ENCODE data around the gene SNX1.

The SNX1 gene

GRCh38 chr15:64146520-64146884, 50.7 kb downstream of the SNX1 start:
- DNase-seq (ENCODE audit: low read depth) = no peak

- no peak for DNase-seq (ENCODE audit: low read depth)
These were observed 51.3 kb downstream of the SNX1 start for GRCh38 chr15:64146885-64147681.

- DNase-seq (ENCODE audit: low read depth) = no peak
These were observed 52.4 kb downstream of the SNX1 start for GRCh38 chr15:64148168-64148567.

- no peak for DNase-seq (ENCODE audit: low read depth)
These were observed 52.8 kb downstream of the SNX1 start for GRCh38 chr15:64148581-64148980.

GRCh38 chr15:64149424-64149823, 53.6 kb downstream of the SNX1 start:
- no peak for DNase-seq (ENCODE audit: low read depth)

GRCh38 chr15:64149893-64150578, 54.3 kb downstream of the SNX1 start:
- no peak for DNase-seq (ENCODE audit: low read depth)

GRCh38 chr15:64151727-64152506, 56.1 kb downstream of the SNX1 start, which contains the start of gene SNX22:
SNX22 (plus strand) TSS chr15:64151731; CDS start chr15:64151776, 45 bp downstream.
- DNase-seq (ENCODE audit: low read depth) = no peak

- DNase-seq (ENCODE audit: low read depth) = no peak
These were observed 57.0 kb downstream of the SNX1 start for GRCh38 chr15:64152507-64153387.

- DNase-seq (ENCODE audit: low read depth) = peak; percentile 88
These were observed 57.9 kb downstream of the SNX1 start for GRCh38 chr15:64153480-64154367.

- DNase-seq (ENCODE audit: low read depth) = no peak
These were observed 60.2 kb downstream of the SNX1 start for GRCh38 chr15:64155802-64156651.

GRCh38 chr15:64156652-64157331, 61.0 kb downstream of the SNX1 start:
- no peak for DNase-seq (ENCODE audit: low read depth)

- DNase-seq (ENCODE audit: low read depth) = no peak
These were observed 61.9 kb downstream of the SNX1 start for GRCh38 chr15:64157599-64158125.

- no peak for DNase-seq (ENCODE audit: low read depth)
These were observed 62.8 kb downstream of the SNX1 start for GRCh38 chr15:64158363-64159134.

- no peak for DNase-seq (ENCODE audit: low read depth)
These were observed 66.1 kb downstream of the SNX1 start for GRCh38 chr15:64161688-64162477.

GRCh38 chr15:64162478-64162868, 66.7 kb downstream of the SNX1 start:
- DNase-seq (ENCODE audit: low read depth) = no peak

- DNase-seq (ENCODE audit: low read depth) = peak; percentile 89
These were observed 67.3 kb downstream of the SNX1 start, which contains the start of gene PPIB for GRCh38 chr15:64162869-64163658. PPIB (minus strand) TSS chr15:64163022; CDS start chr15:64162986, 36 bp downstream.

All from stimulated activated CD8-positive, alpha-beta memory T cell treated with anti-CD3 and anti-CD28 coated beads, Interleukin-15, amount 100 ng/mL, for 1 hour (primary cell).